ENCODE results near the gene FAM217B. TPM values are rescaled to one million over a fixed set of nuclear protein-coding genes. Genes with fewer than 3 reads are reported as not detected.
A peak's percentile ranks its signal among the peaks of the same experiment; 100 is the strongest.
"Not testable (repeated sequence)": the region's sequence is repeated elsewhere in the genome, so short reads cannot be mapped to it uniquely, and the experiment has no call there.

Gene FAM217B
- total RNA-seq, 4 donors from 2014 or later, result 9.0 to 34.3 (median 12.3) TPM

DNA sequence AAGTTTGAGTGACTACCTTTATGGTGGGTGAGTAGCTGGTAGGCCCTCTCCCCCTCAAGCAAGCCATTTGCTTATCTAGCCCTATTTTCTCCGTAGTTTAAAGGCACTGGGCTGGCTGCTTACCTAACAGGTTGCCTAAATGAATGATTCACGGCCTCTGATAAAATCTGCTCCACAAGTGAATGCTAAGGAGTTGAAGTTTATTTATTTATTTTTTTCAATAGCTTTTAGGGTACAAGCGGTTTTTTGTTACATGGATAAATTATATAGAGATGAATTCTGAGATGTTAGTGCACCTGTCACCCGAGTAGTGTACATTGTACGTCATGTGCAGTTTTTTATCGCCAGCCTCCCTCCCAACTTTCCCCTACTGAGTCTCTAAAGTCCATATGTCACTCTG is 9.7 kb downstream of the FAM217B start:
- TF ChIP-seq EP300 (IDR thresholded peaks at IDR 0.05), result no peak
- TF ChIP-seq, protein P1, sequence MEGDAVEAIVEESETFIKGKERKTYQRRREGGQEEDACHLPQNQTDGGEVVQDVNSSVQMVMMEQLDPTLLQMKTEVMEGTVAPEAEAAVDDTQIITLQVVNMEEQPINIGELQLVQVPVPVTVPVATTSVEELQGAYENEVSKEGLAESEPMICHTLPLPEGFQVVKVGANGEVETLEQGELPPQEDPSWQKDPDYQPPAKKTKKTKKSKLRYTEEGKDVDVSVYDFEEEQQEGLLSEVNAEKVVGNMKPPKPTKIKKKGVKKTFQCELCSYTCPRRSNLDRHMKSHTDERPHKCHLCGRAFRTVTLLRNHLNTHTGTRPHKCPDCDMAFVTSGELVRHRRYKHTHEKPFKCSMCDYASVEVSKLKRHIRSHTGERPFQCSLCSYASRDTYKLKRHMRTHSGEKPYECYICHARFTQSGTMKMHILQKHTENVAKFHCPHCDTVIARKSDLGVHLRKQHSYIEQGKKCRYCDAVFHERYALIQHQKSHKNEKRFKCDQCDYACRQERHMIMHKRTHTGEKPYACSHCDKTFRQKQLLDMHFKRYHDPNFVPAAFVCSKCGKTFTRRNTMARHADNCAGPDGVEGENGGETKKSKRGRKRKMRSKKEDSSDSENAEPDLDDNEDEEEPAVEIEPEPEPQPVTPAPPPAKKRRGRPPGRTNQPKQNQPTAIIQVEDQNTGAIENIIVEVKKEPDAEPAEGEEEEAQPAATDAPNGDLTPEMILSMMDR (IDR thresholded peaks at IDR 0.05), result no peak
- no peak for TF ChIP-seq POLR2A (IDR thresholded peaks at IDR 0.05)
- Histone ChIP-seq H3K4me3 (no peak overlapping the region), H3K27ac (peak overlapping the region in 2 of 4 donors; percentile 45 to 68), H3K36me3 (peaks cover 0 to 3% (median 1%) of the 10 kb centered on the region in 3 donors), H3K27me3 (no peaks in the 10 kb centered on the region), H3K9me3 (no peaks in the 10 kb centered on the region), H3K4me1 (peaks cover 0 to 50% (median 26%) of the 10 kb centered on the region in 4 donors)
- no peak for DNase-seq (ENCODE audit: low spot score in 2 of 2)
- whole genome bisulfite sequencing, 2 donors, result 94% methylated on average over 6 of the region's 6 CpGs

DNA sequence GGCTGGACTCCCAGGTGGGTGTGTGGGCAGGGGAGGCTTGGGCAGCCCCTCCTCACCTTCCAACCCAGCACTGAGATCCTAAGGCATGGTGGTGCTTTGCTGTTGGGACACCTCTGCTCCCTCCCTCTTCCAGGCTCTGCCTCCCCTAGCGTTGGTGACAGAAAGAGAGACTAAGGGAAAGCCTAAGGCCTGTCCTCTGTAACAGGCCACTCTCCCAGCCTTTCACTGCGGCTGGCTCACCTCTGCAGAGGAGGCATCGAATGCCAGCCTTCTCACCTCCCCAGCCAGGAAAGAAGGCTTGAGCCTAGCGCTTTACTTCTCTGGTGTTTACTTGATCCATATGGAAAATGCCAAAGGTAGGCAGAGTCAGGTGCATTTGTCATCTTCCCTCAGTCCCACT is 14.5 kb downstream of the FAM217B start:
- Histone ChIP-seq H3K4me3 (no peak overlapping the region), H3K36me3 (peaks cover 0 to 16% (median 0%) of the 10 kb centered on the region in 3 donors), H3K27ac (no peak overlapping the region), H3K27me3 (no peaks in the 10 kb centered on the region), H3K9me3 (no peaks in the 10 kb centered on the region), H3K4me1 (peaks cover 0 to 9% (median under 1%) of the 10 kb centered on the region in 4 donors)
- DNase-seq (ENCODE audit: low spot score in 2 of 2), result no peak
- TF ChIP-seq, protein P1 (IDR thresholded peaks at IDR 0.05), result no peak
- TF ChIP-seq EP300 (IDR thresholded peaks at IDR 0.05), result no peak
- TF ChIP-seq POLR2A (IDR thresholded peaks at IDR 0.05), result no peak
- 96% methylated on average over 4 of the region's 4 CpGs for WGBS, 2 donors

DNA sequence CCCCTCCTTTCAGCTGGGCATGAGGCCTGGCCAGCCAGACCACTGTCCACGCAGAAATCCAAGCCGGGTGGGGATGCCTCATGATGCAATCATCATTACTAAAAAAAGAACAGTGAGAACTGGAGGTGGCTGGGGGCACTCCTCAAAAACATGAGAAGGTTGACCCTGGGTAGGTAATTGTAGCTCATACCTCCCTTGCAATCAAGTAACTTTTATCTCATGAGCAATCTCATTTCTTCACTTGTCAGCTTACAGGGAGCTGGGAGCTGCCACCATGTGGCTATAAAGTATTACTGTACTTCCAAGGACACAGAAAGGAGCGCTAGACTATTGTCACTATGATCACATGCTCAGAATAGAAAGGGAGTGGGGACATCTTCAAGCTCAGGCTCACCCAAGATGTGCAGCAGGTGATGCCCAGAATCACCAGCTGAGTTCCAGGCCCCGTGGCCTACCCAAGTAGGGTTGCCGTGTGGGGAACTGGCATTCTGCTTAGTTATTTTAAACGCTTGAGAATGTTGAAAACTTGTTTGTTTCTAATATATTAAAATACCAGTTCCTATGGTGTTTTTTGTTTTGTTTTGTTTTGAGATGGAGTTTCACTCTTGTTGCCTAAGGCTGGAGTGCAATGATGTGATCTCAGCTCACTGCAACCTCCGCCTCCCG is 15.1 kb downstream of the FAM217B start:
- no peak for TF ChIP-seq EP300 (IDR thresholded peaks at IDR 0.05)
- TF ChIP-seq, protein P1 (IDR thresholded peaks at IDR 0.05), result peak in 3 of 5 experiments; percentile 8 to 29 (median 28)
- TF ChIP-seq POLR2A (IDR thresholded peaks at IDR 0.05), result no peak
- no peaks in the 10 kb centered on the region for H3K27me3 ChIP-seq
- peaks cover 0 to 20% (median 0%) of the 10 kb centered on the region in 3 donors for H3K36me3 ChIP-seq
- WGBS, 2 donors, result 80 to 83% methylated on average over 8 of the region's 8 CpGs
- no peak for DNase-seq (ENCODE audit: low spot score in 2 of 2)
- peaks cover 0 to 9% (median 0%) of the 10 kb centered on the region in 4 donors for H3K4me1 ChIP-seq
- H3K4me3 ChIP-seq, result no peak overlapping the region
- no peaks in the 10 kb centered on the region for H3K9me3 ChIP-seq
- H3K27ac ChIP-seq, result no peak overlapping the region

DNA sequence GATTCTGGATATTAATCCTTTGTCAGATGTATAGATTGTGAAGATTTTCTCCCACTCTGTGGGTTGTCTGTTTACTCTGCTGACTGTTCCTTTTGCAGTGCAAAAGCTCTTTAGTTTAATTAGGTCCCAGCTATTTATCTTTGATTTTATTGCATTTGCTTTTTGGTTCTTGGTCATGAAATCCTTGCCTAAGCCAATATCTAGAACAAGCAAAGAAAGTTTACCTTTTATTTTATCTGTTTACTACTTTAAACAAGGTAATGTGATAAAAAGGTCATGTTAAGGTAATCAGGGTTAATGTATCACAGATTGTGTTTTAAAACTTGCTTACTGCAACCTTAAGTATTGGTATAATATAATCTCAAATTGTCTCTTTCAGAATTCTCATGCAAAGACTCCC is 17.4 kb downstream of the FAM217B start:
- not testable (repeated sequence) for H3K4me1 ChIP-seq; H3K4me3 ChIP-seq; H3K27me3 ChIP-seq; H3K9me3 ChIP-seq; H3K27ac ChIP-seq; DNase-seq (ENCODE audit: low spot score in 2 of 2)
- peaks cover 0 to 20% (median 0%) of the 10 kb centered on the region in 3 donors for H3K36me3 ChIP-seq

DNA sequence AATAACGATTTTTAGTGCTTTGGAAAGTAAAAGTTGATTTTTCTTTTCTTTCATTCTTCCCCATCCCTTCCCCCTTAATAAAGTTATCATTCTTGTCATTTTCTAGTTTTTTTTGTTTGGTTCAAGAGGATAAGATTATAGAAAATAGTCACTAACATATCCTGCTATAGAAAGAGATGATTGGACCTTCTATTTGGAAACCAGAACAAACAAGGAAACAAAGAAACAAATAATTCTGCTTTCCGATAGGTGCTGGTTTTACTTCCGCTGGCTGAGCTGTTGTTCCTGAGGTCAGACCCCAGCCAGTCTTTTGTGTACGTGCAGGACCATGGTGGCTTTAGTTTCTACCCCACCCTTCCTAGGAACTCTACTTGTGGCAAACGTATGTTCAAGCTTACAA is 17.9 kb downstream of the FAM217B start, which contains the start of gene CDH26:
CDH26 (plus strand) TSS at position 301 of the 400 bp plus-strand sequence. CDS start 304 bp downstream, outside the sequence.
- TF ChIP-seq, protein P1 (IDR thresholded peaks at IDR 0.05), result no peak
- TF ChIP-seq POLR2A (IDR thresholded peaks at IDR 0.05) (no peak), EP300 (IDR thresholded peaks at IDR 0.05) (no peak)
- DNase-seq (ENCODE audit: low spot score in 2 of 2), result no peak
- peaks cover 0 to 9% (median 0%) of the 10 kb centered on the region in 4 donors for H3K4me1 ChIP-seq
- no peak within 1 kb of the TSS for H3K27ac ChIP-seq
- 76 to 81% methylated on average over 5 of the region's 5 CpGs for WGBS, 2 donors
- no peak within 1 kb of the TSS for H3K4me3 ChIP-seq
- H3K36me3 ChIP-seq, result peaks cover 0 to 20% (median 0%) of the 10 kb centered on the region in 3 donors
- no peaks in the 10 kb centered on the region for H3K9me3 ChIP-seq
- H3K27me3 ChIP-seq, result no peaks in the 10 kb centered on the region
